ENCODE results near the gene MOV10L1.

The MOV10L1 gene

GRCh38 chr22:50059881-50060262 lies 29.9 kb upstream of the MOV10L1 start:
- no peak for DNase-seq

GRCh38 chr22:50060441-50061140 lies 29.2 kb upstream of the MOV10L1 start:
- DNase-seq, result no peak

- no peak for DNase-seq
These were observed 28.5 kb upstream of the MOV10L1 start for GRCh38 chr22:50061141-50061823.

GRCh38 chr22:50061824-50062355 lies 27.9 kb upstream of the MOV10L1 start:
- no peak for DNase-seq

- DNase-seq, result no peak
These were observed 27.2 kb upstream of the MOV10L1 start for GRCh38 chr22:50062509-50063135.

GRCh38 chr22:50063589-50064393 lies 26.0 kb upstream of the MOV10L1 start:
- no peak for DNase-seq

- DNase-seq, result no peak
These were observed 25.4 kb upstream of the MOV10L1 start for GRCh38 chr22:50064453-50064852.

GRCh38 chr22:50067244-50067643 lies 22.6 kb upstream of the MOV10L1 start:
- DNase-seq, result no peak

- DNase-seq, result no peak
These were observed 21.7 kb upstream of the MOV10L1 start for GRCh38 chr22:50068096-50068495.

GRCh38 chr22:50070366-50070765 lies 19.4 kb upstream of the MOV10L1 start:
- DNase-seq, result no peak

- no peak for DNase-seq
These were observed 18.2 kb upstream of the MOV10L1 start for GRCh38 chr22:50071432-50072166.

GRCh38 chr22:50072167-50072555 lies 17.6 kb upstream of the MOV10L1 start:
- no peak for DNase-seq

- DNase-seq, result no peak
These were observed 16.9 kb upstream of the MOV10L1 start for GRCh38 chr22:50072714-50073538.

- no peak for DNase-seq
These were observed 15.8 kb upstream of the MOV10L1 start for GRCh38 chr22:50074056-50074455.

- DNase-seq, result no peak
These were observed 15.0 kb upstream of the MOV10L1 start for GRCh38 chr22:50074551-50075530.

- no peak for DNase-seq
These were observed 12.9 kb upstream of the MOV10L1 start for GRCh38 chr22:50076646-50077535.

GRCh38 chr22:50078246-50078645 lies 11.6 kb upstream of the MOV10L1 start:
- no peak for DNase-seq

GRCh38 chr22:50078761-50079160 lies 11.0 kb upstream of the MOV10L1 start:
- DNase-seq, result no peak

- no peak for DNase-seq
These were observed 9.7 kb upstream of the MOV10L1 start for GRCh38 chr22:50080077-50080465.

Data from activated CD8-positive, alpha-beta memory T cell treated with anti-CD3 and anti-CD28 coated beads, Interleukin-2, amount 50 U/mL, for 48 hours (primary cell).